Upper lobe of left lung (tissue), 6 donors: Measurements from ENCODE around the gene COL19A1. TPM values are rescaled to one million over a fixed set of nuclear protein-coding genes. Genes with fewer than 3 reads are reported as not detected.
"Not testable (repeated sequence)": the region's sequence is repeated elsewhere in the genome, so short reads cannot be mapped to it uniquely, and the experiment has no call there.

Source experiments
- ATAC-seq, 2 donors: fragments of 200-7000 bp; cut with Tn5 transposase; one replicate each; pipeline ENCODE4 v1.9.1; 2022; ENCODE audit warnings: mild to moderate bottlenecking in 2 of 2, moderate library complexity in 2 of 2; ENCODE audit not compliant: low FRiP score in 2 of 2
- DNase-seq, 2 donors: peaks; one replicate each; pipeline ENCODE4 v3.0.0-alpha.2; 2019 to 2020
- H3K27ac ChIP-seq, 4 donors: fragments of 200-600 bp; sonication (generic); one replicate each; pipeline ENCODE4 v1.5.1; 2016 to 2019
- H3K27me3 ChIP-seq, 4 donors: fragments of 200-600 bp; sonication (generic); one replicate each; pipeline ENCODE4 v1.5.1; 2017 to 2019
- H3K36me3 ChIP-seq, 4 donors: fragments of 200-600 bp; sonication (generic); one replicate each; pipeline ENCODE4 v1.5.1; 2016 to 2019
- H3K4me1 ChIP-seq, 4 donors: fragments of 200-600 bp; sonication (generic); one replicate each; pipeline ENCODE4 v1.5.1; 2018 to 2019
- H3K4me3 ChIP-seq, 4 donors: fragments of 200-600 bp; sonication (generic); one replicate each; pipeline ENCODE4 v1.5.1; 2017 to 2019; ENCODE audit warnings: mild to moderate bottlenecking in 2 of 4, moderate library complexity in 1 of 4
- H3K9me3 ChIP-seq, 4 donors: fragments of 200-600 bp; sonication (generic); one replicate each; pipeline ENCODE4 v1.5.1; 2018 to 2019
- EP300 ChIP-seq, 4 donors: sonication (generic); formaldehyde crosslinking; IDR thresholded peaks; one replicate each; pipeline ENCODE4 v1.5.1; 2017; ENCODE audit warnings: antibody characterized with exemption in 4 of 4, control low read depth in 2 of 4
- POLR2A ChIP-seq, 4 donors: fragments of 450-650 bp; IDR thresholded peaks; one replicate each; pipeline ENCODE4 v1.5.1; 2016 to 2017; ENCODE audit warnings: antibody characterized with exemption in 4 of 4, mild to moderate bottlenecking in 2 of 4
- POLR2AphosphoS5 ChIP-seq, 2 donors: sonication (generic); formaldehyde crosslinking; IDR thresholded peaks; one replicate each; pipeline ENCODE4 v1.5.1; 2017; ENCODE audit warnings: antibody characterized with exemption in 2 of 2
- WGBS, 2 donors: methylation state at CpG; one replicate each; pipeline ENCODE4 v1.1.5; 2017 to 2018; 5-methylcytosine and 5-hydroxymethylcytosine counted together
- total RNA-seq, 6 donors: library from RNA; depleted of rRNA in 4 of 6; stranded (reverse); fragments of >200 nt in 4 of 6; gene quantifications; one replicate each; pipeline versions ENCODE4 v1.1.0 to v1.2.1, GENCODE V29; 2016 to 2021
- TF ChIP-seq, protein P1 (sequence below), 6 experiments: fragments of 450-650 bp in 4 of 6; fragments of 200-600 bp in 2 of 6; sonication (generic) in 2 of 6; IDR thresholded peaks; one replicate each; pipeline ENCODE4 v1.5.1; 2016 to 2019; ENCODE audit warnings: antibody characterized with exemption in 6 of 6
- donor health status: DM: no; HTN: no; CAD: no; lungs with moderate emphysema.
- donor health status: DM: no; HTN: yes; CAD: no; lungs with severe emphysema.

COL19A1 gene
- total RNA-seq, 6 donors from 2014 or later, result 0.49 to 1.0 TPM; not detected in 4

DNA sequence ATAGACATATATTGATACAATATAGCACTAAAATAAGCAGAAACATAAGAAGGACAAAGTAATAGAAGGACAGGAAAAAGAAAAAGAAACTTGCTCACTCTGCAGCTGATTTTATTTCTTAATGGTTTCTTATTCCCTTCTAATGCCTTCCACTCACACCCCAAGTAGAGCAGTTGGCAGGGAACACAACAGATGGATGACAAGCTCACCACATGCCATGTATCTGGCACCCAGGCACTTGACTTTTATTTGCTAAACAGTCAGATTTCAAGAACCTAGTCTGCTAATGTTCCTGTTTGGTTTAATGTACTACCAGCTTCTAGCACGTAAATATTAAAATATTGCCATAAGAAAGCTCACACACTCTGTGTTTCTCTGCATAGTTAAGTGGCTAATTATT is 87.1 kb downstream of the COL19A1 start:
- Histone ChIP-seq H3K27me3 (no peaks in the 10 kb centered on the region), H3K4me1 (no peaks in the 10 kb centered on the region), H3K4me3 (no peak overlapping the region), H3K27ac (no peak overlapping the region), H3K9me3 (no peaks in the 10 kb centered on the region), H3K36me3 (no peaks in the 10 kb centered on the region)
- no peak for TF ChIP-seq POLR2A (IDR thresholded peaks at IDR 0.05)
- TF ChIP-seq POLR2AphosphoS5 (IDR thresholded peaks at IDR 0.05), result no peak
- TF ChIP-seq EP300 (IDR thresholded peaks at IDR 0.05), result no peak
- TF ChIP-seq, protein P1, sequence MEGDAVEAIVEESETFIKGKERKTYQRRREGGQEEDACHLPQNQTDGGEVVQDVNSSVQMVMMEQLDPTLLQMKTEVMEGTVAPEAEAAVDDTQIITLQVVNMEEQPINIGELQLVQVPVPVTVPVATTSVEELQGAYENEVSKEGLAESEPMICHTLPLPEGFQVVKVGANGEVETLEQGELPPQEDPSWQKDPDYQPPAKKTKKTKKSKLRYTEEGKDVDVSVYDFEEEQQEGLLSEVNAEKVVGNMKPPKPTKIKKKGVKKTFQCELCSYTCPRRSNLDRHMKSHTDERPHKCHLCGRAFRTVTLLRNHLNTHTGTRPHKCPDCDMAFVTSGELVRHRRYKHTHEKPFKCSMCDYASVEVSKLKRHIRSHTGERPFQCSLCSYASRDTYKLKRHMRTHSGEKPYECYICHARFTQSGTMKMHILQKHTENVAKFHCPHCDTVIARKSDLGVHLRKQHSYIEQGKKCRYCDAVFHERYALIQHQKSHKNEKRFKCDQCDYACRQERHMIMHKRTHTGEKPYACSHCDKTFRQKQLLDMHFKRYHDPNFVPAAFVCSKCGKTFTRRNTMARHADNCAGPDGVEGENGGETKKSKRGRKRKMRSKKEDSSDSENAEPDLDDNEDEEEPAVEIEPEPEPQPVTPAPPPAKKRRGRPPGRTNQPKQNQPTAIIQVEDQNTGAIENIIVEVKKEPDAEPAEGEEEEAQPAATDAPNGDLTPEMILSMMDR (IDR thresholded peaks at IDR 0.05), result no peak
- ATAC-seq, result no peak
- 45 to 68% methylated on average over 1 of the region's 1 CpG for WGBS, 2 donors
- no peak for DNase-seq

DNA sequence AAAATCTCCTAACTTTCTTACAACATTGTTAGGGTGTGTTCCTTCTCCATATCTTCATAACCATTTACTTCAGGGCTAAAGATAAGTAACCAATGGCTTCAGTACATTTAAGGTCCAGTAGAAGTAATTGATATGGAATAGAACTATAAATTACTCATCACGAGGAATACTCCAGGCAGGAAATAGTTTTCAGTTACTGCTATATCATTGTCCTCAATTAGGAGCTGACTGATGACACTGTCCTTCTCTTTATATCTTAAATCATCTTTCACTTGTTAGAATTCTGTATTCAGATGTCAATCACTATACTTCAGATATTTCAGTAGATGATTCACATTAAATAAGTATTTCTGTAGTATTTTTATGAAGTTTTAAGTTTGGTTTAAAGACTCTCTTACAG is 88.4 kb downstream of the COL19A1 start:
- Histone ChIP-seq H3K9me3 (no peaks in the 10 kb centered on the region), H3K27me3 (no peaks in the 10 kb centered on the region), H3K4me1 (no peaks in the 10 kb centered on the region), H3K27ac (no peak overlapping the region), H3K4me3 (no peak overlapping the region), H3K36me3 (no peaks in the 10 kb centered on the region)
- DNase-seq, result no peak
- no peak for ATAC-seq
- no peak for TF ChIP-seq POLR2A (IDR thresholded peaks at IDR 0.05)
- TF ChIP-seq POLR2AphosphoS5 (IDR thresholded peaks at IDR 0.05), result no peak
- no peak for TF ChIP-seq EP300 (IDR thresholded peaks at IDR 0.05)
- TF ChIP-seq, protein P1 (IDR thresholded peaks at IDR 0.05), result no peak
- 67 to 76% methylated on average over 1 of the region's 1 CpG for WGBS, 2 donors

DNA sequence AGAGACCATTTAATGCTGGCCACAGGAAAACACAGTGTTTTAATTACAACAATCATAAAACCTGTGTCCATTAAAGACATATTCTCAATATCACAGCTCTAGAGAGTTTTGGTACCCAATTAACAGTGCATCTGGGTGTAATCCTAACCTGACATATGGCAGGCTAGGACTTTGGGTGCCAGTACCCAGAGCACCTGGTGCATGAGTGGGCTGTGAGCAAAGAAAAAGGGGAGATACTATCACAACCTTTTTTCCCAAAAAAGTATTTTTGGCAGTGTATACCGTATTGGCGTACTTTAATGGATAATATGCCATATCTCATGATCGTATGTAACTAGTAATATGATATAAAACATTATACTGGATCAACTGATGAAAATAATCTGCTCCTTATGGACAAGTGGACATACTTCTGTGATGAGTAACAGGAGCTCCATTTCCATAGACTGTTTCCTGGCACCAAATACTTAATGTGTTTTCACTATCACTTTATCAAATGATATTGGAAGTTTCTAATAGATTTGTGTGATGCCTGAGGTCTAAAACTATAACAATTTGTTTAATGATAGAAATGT is 91.7 kb downstream of the COL19A1 start:
- Histone ChIP-seq H3K4me3 (no peak overlapping the region), H3K4me1 (no peaks in the 10 kb centered on the region), H3K9me3 (no peaks in the 10 kb centered on the region), H3K36me3 (no peaks in the 10 kb centered on the region), H3K27me3 (no peaks in the 10 kb centered on the region), H3K27ac (no peak overlapping the region)
- ATAC-seq (no peak), DNase-seq (no peak)
- TF ChIP-seq, protein P1 (IDR thresholded peaks at IDR 0.05), result no peak
- TF ChIP-seq POLR2AphosphoS5 (IDR thresholded peaks at IDR 0.05) (no peak), POLR2A (IDR thresholded peaks at IDR 0.05) (no peak)
- 89 to 93% methylated on average over 3 of the region's 3 CpGs for WGBS, 2 donors

DNA sequence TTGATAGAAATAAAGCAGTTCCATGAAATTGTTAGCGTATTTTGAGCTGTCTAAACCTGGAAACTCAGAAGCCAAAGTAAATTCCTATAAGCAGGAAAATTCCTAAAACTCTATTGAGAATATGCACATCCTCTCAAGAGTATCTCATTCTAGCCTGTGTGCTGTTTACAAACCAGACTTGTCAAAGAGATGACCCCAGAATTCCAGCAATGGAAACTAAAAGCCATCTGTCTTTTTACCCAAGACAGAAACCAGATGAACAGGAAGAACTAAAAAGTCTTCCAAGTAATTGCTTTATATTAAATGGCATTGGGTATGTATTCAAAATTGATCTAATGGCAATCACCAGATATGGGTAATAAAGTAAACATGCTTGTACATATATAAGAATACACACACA is 92.6 kb downstream of the COL19A1 start:
- Histone ChIP-seq H3K4me3 (no peak overlapping the region), H3K9me3 (no peaks in the 10 kb centered on the region), H3K27ac (no peak overlapping the region), H3K4me1 (no peaks in the 10 kb centered on the region), H3K36me3 (no peaks in the 10 kb centered on the region), H3K27me3 (no peaks in the 10 kb centered on the region)
- ATAC-seq, result no peak
- no peak for DNase-seq
- TF ChIP-seq POLR2A (IDR thresholded peaks at IDR 0.05), result no peak
- no peak for TF ChIP-seq POLR2AphosphoS5 (IDR thresholded peaks at IDR 0.05)
- TF ChIP-seq EP300 (IDR thresholded peaks at IDR 0.05), result no peak
- TF ChIP-seq, protein P1 (IDR thresholded peaks at IDR 0.05), result no peak
- 86 to 89% methylated on average over 1 of the region's 1 CpG for WGBS, 2 donors

DNA sequence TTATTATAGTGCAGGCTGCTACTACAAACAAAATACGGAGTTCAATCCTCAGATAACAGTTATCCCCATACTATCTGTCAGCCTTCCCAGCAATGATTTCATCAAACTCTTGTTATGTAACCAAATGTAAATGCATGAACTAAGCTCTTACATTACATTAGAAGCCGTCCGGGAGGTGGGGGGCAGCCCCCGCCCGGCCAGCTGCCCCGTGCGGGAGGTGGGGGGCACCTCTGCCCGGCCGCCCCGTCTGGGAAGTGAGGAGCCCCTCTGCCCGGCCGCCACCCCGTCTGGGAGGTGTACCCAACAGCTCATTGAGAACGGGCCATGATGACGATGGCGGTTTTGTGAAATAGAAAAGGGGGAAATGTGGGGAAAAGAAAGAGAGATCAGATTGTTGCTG is 99.6 kb downstream of the COL19A1 start:
- DNase-seq, result peak in 1 of 2 donors; percentile 58
- H3K27me3 ChIP-seq, H3K36me3 ChIP-seq, ATAC-seq, H3K27ac ChIP-seq, H3K4me3 ChIP-seq, H3K9me3 ChIP-seq, H3K4me1 ChIP-seq: not testable (repeated sequence)
- 91 to 95% methylated on average over 16 of the region's 16 CpGs for WGBS, 2 donors
